ENCODE data around the gene CADM1.

DNA sequence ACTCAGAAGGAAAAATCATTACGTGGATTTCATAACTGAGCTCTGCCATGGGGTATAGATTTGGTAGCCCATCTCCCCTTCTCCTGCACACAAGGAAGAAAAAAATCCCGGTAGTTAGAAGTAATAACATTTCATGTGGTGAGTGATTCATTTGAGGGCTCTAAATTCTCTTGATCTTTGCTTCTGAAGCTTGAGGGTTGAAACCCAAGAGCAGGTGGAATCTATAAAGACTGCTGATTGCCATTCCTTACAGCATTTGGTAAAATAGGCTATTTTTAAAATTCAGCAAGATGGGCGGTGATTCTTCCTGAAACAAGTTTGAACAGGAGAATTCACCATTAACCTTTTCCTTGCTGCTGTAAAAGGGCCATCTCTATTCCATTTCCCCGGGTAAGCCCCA lies 266.1 kb downstream of the CADM1 start:
- TF ChIP-seq, protein P1, sequence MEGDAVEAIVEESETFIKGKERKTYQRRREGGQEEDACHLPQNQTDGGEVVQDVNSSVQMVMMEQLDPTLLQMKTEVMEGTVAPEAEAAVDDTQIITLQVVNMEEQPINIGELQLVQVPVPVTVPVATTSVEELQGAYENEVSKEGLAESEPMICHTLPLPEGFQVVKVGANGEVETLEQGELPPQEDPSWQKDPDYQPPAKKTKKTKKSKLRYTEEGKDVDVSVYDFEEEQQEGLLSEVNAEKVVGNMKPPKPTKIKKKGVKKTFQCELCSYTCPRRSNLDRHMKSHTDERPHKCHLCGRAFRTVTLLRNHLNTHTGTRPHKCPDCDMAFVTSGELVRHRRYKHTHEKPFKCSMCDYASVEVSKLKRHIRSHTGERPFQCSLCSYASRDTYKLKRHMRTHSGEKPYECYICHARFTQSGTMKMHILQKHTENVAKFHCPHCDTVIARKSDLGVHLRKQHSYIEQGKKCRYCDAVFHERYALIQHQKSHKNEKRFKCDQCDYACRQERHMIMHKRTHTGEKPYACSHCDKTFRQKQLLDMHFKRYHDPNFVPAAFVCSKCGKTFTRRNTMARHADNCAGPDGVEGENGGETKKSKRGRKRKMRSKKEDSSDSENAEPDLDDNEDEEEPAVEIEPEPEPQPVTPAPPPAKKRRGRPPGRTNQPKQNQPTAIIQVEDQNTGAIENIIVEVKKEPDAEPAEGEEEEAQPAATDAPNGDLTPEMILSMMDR (conservative IDR thresholded peaks at IDR 0.05; ENCODE audit: low read length) = no peak
- no peak for TF ChIP-seq EZH2phosphoT487 (IDR thresholded peaks at IDR 0.05; ENCODE audit: borderline replicate concordance, low read depth, low read length)
